MM.1S (cell line): ENCODE results near the gene ZFYVE28.
A peak's percentile ranks its signal among the peaks of the same experiment; 100 is the strongest.

Experiments
- DNase-seq: peaks from one replicate; pipeline ENCODE4 v3.0.0-alpha.2; 2015
- H2AFZ ChIP-seq: fragments of 300-600 bp; sonication (generic); 2 replicates; pipeline ENCODE4 v1.6.0; 2016; ENCODE audit warnings: antibody characterized with exemption, low read length
- H3F3A ChIP-seq: fragments of 300-600 bp; sonication (generic); 2 replicates; pipeline ENCODE4 v1.6.1; 2016; ENCODE audit warnings: mild to moderate bottlenecking, antibody characterized with exemption, low read length, moderate library complexity, mixed read lengths; ENCODE audit not compliant: insufficient read depth
- H3K27ac ChIP-seq: fragments of 300-600 bp; sonication (generic); 2 replicates; pipeline ENCODE4 v1.5.1; 2016; ENCODE audit warnings: mild to moderate bottlenecking, low read length
- H3K27me3 ChIP-seq: fragments of 300-600 bp; sonication (generic); replicated peaks from 2 replicates; pipeline ENCODE4 v1.6.0; 2016; ENCODE audit warnings: low read length; ENCODE audit not compliant: insufficient read depth
- H3K36me3 ChIP-seq: fragments of 300-600 bp; sonication (generic); replicated peaks from 2 replicates; pipeline ENCODE4 v1.6.1; 2016; ENCODE audit warnings: mild to moderate bottlenecking, low read length, mixed read lengths; ENCODE audit not compliant: insufficient read depth
- H3K4me1 ChIP-seq: fragments of 300-600 bp; sonication (generic); 2 replicates; pipeline ENCODE4 v1.6.1; 2016; ENCODE audit warnings: low read length, mixed read lengths
- H3K4me2 ChIP-seq: fragments of 300-600 bp; sonication (generic); 2 replicates; pipeline ENCODE4 v1.6.0; 2016; ENCODE audit warnings: low read depth, low read length
- H3K4me3 ChIP-seq: fragments of 300-600 bp; sonication (generic); 2 replicates; pipeline ENCODE4 v1.5.1; 2016; ENCODE audit warnings: low read length, mixed read lengths
- H3K79me2 ChIP-seq: fragments of 300-600 bp; sonication (generic); 2 replicates; pipeline ENCODE4 v1.6.1; 2016; ENCODE audit warnings: mixed run types, low read length, mixed read lengths
- H3K9ac ChIP-seq: fragments of 300-600 bp; sonication (generic); 2 replicates; pipeline ENCODE4 v1.6.1; 2016; ENCODE audit warnings: low read length, mixed read lengths
- H3K9me2 ChIP-seq: fragments of 300-600 bp; sonication (generic); replicated peaks from 2 replicates; pipeline ENCODE4 v1.6.1; 2016; ENCODE audit warnings: mild to moderate bottlenecking, low read length, mixed read lengths; ENCODE audit not compliant: insufficient read depth
- H3K9me3 ChIP-seq: fragments of 300-600 bp; sonication (generic); replicated peaks from 2 replicates; pipeline ENCODE4 v1.6.1; 2016; ENCODE audit warnings: mild to moderate bottlenecking, low read length, mixed read lengths; ENCODE audit not compliant: insufficient read depth
- H4K20me1 ChIP-seq: fragments of 300-600 bp; sonication (generic); 2 replicates; pipeline ENCODE4 v1.6.1; 2016; ENCODE audit warnings: mild to moderate bottlenecking, low read length, moderate library complexity, mixed read lengths; ENCODE audit not compliant: insufficient read depth
- EZH2 ChIP-seq: fragments of 300-600 bp; sonication (generic); optimal IDR thresholded peaks from 2 replicates; pipeline ENCODE3; 2017; ENCODE audit warnings: low read depth, mild to moderate bottlenecking, antibody characterized with exemption, low read length, mixed read lengths
- EZH2phosphoT487 ChIP-seq: fragments of 300-600 bp; sonication (generic); IDR thresholded peaks from 2 replicates; pipeline ENCODE4 v1.6.1; 2018; ENCODE audit warnings: antibody characterized with exemption, low read length
- TF ChIP-seq, protein P1 (sequence below): fragments of 300-600 bp; sonication (generic); IDR thresholded peaks from 2 replicates; pipeline ENCODE4 v1.5.1; 2016; ENCODE audit warnings: antibody characterized with exemption, low read length, mixed read lengths

The ZFYVE28 gene

DNA sequence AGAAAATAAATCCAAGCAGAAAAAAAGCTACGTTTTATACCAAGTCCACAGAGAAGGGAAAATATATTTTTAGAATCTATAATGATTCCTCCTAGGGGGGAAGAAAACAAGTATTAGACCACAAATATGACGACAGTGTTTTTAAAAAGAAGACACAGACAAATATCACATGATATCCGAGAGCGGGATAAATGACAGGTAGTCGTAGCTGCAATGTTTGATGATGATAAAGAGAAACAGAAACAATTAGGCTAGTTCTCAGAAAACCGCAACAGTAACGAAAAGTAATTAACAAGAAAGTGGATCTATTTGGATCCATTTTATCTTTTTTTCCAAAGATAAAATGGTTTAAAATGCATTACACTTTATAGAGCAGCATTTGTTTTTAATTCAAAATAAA lies 177.4 kb downstream of the ZFYVE28 start:
- H3K4me2 ChIP-seq: peak overlapping the region; percentile 76
- H3K4me1 ChIP-seq: peaks cover 35% of the 10 kb centered on the region
- H3K4me3 ChIP-seq: peak overlapping the region; percentile 89
- peaks cover 14% of the 10 kb centered on the region; the same call in 1 of the 2 replicates for H4K20me1 ChIP-seq
- peak overlapping the region; percentile 71; the same call in 1 of the 2 replicates for H2AFZ ChIP-seq
- H3K9me2 ChIP-seq: no peaks in the 10 kb centered on the region
- peaks cover 3% of the 10 kb centered on the region; the same call in 1 of the 2 replicates for H3K36me3 ChIP-seq
- DNase-seq: peak; percentile 55
- TF ChIP-seq EZH2: no peak
- no peak for TF ChIP-seq EZH2phosphoT487
- TF ChIP-seq, protein P1, sequence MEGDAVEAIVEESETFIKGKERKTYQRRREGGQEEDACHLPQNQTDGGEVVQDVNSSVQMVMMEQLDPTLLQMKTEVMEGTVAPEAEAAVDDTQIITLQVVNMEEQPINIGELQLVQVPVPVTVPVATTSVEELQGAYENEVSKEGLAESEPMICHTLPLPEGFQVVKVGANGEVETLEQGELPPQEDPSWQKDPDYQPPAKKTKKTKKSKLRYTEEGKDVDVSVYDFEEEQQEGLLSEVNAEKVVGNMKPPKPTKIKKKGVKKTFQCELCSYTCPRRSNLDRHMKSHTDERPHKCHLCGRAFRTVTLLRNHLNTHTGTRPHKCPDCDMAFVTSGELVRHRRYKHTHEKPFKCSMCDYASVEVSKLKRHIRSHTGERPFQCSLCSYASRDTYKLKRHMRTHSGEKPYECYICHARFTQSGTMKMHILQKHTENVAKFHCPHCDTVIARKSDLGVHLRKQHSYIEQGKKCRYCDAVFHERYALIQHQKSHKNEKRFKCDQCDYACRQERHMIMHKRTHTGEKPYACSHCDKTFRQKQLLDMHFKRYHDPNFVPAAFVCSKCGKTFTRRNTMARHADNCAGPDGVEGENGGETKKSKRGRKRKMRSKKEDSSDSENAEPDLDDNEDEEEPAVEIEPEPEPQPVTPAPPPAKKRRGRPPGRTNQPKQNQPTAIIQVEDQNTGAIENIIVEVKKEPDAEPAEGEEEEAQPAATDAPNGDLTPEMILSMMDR: no peak
- H3F3A ChIP-seq: peaks cover 14% of the 10 kb centered on the region
- H3K9me3 ChIP-seq: no peaks in the 10 kb centered on the region
- peak overlapping the region; percentile 88 for H3K9ac ChIP-seq
- no peaks in the 10 kb centered on the region for H3K27me3 ChIP-seq
- peaks cover 55% of the 10 kb centered on the region for H3K79me2 ChIP-seq
- H3K27ac ChIP-seq: peak overlapping the region; percentile 74

DNA sequence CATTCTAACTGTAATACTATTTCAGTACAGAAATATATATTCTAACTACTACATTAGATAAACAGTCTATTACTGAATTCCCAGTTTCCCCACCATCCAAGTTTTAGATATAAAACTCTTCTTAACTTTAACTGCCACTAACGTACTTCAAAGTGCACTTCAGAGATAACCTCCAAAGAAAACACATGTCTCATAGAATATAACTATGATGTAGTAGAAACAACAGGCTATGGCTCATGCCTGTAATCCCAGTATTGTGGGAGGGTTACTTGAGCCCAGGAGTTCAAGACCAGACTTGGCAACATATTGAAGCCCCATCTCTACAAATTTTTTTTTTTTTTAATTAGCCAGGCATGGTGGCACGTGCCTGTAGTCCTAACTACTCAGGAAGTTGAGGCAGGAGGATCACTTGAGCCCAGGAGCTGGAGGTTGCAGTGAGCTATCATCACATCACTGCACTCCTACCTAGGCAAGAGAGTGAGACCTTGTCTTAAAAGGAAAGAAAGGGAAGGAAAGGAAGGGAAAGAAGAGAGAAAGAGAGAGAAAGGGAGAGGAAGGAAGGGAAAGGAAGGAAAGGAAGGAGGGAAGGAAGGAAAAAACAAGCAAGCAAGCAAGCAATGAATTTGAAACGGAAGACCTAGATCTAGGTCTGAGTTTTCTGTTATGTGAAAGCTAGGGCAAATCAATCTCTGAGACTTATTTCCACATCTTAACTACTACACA lies 181.3 kb downstream of the ZFYVE28 start:
- H3K36me3 ChIP-seq: peaks cover 4% of the 10 kb centered on the region; the same call in 1 of the 2 replicates
- no peak for TF ChIP-seq EZH2phosphoT487
- TF ChIP-seq EZH2: no peak
- TF ChIP-seq, protein P1: no peak

DNA sequence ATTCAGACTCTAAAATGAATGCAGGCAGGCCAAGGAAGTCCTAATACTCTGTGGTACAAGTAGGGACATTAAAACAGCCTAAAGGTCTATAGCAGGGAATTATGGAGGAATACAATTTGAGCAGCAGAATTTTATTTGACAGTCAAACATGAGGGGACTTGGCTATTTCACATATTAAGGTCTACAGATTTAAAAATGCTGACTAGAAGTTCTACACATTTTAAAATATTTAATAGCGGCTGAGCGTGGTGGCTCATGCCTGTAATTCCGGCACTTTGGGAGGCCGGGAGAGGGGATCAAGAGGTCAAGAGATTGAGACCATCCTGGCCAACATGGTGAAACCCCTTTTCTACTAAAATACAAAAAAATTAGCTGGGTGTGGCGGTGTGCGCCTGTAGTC lies 187.4 kb downstream of the ZFYVE28 start:
- Histone ChIP-seq H3K9me2 (no peaks in the 10 kb centered on the region), H3K4me1 (no peaks in the 10 kb centered on the region), H3K9ac (no peak overlapping the region), H2AFZ (no peak overlapping the region), H3K9me3 (no peaks in the 10 kb centered on the region), H3F3A (peaks cover 2% of the 10 kb centered on the region; the same call in 1 of the 2 replicates), H3K36me3 (peaks cover 5% of the 10 kb centered on the region; the same call in 1 of the 2 replicates), H3K27me3 (no peaks in the 10 kb centered on the region), H3K4me2 (no peak overlapping the region), H3K79me2 (peaks cover 36% of the 10 kb centered on the region), H4K20me1 (no peaks in the 10 kb centered on the region; the same call in 1 of the 2 replicates), H3K4me3 (no peak overlapping the region), H3K27ac (no peak overlapping the region)
- DNase-seq: no peak
- TF ChIP-seq, protein P1: no peak
- TF ChIP-seq EZH2 (no peak), EZH2phosphoT487 (no peak)

More for the DNA sequence above, 181.3 kb downstream of the ZFYVE28 start:
- Histone ChIP-seq H3K9me2 (no peaks in the 10 kb centered on the region), H3K9me3 (no peaks in the 10 kb centered on the region), H3K79me2 (peaks cover 90% of the 10 kb centered on the region), H3K27ac (no peak overlapping the region), H3K4me3 (no peak overlapping the region), H3K27me3 (no peaks in the 10 kb centered on the region), H4K20me1 (peaks cover 14% of the 10 kb centered on the region; the same call in 1 of the 2 replicates), H3K9ac (no peak overlapping the region), H3F3A (peaks cover 6% of the 10 kb centered on the region; the same call in 1 of the 2 replicates), H2AFZ (no peak overlapping the region), H3K4me1 (peaks cover 19% of the 10 kb centered on the region), H3K4me2 (no peak overlapping the region)
- DNase-seq: no peak
